ENCODE data around the gene PRRG3.

DNA sequence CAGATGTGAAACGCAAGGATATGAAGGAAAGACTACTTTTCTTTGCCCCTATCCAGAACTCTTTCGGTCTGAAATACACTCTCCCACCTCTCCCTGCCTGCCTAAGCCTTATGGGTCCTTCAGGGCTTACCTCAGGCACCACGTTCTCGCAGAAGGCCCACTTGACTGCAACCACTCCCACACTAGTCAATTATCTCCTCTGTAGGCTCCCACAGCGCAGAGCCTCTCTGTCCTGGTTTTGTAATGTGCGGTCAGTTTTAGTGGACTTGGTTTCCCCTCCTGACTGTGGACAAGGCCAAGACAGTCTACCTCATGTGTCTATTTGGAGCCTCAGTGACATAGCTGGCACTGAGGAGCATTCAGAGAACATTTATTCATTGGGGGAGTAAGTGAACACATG, 50.4 kb downstream of the PRRG3 start:
- TF ChIP-seq, protein P1, sequence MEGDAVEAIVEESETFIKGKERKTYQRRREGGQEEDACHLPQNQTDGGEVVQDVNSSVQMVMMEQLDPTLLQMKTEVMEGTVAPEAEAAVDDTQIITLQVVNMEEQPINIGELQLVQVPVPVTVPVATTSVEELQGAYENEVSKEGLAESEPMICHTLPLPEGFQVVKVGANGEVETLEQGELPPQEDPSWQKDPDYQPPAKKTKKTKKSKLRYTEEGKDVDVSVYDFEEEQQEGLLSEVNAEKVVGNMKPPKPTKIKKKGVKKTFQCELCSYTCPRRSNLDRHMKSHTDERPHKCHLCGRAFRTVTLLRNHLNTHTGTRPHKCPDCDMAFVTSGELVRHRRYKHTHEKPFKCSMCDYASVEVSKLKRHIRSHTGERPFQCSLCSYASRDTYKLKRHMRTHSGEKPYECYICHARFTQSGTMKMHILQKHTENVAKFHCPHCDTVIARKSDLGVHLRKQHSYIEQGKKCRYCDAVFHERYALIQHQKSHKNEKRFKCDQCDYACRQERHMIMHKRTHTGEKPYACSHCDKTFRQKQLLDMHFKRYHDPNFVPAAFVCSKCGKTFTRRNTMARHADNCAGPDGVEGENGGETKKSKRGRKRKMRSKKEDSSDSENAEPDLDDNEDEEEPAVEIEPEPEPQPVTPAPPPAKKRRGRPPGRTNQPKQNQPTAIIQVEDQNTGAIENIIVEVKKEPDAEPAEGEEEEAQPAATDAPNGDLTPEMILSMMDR (IDR thresholded peaks at IDR 0.05) = no peak
- no peak for TF ChIP-seq POLR2AphosphoS5 (IDR thresholded peaks at IDR 0.05; ENCODE audit: insufficient read depth in 1 of 2, low read depth in 1 of 2)
- no peak for TF ChIP-seq POLR2A (IDR thresholded peaks at IDR 0.05)
